Thyroid gland (tissue), 4 donors: ENCODE results near the gene BTNL3.

ENCODE experiments used
- CTCF ChIP-seq, 6 experiments: fragments of 200-600 bp in 3 of 6; fragments of 450-650 bp in 3 of 6; sonication (generic) in 3 of 6; IDR thresholded peaks; one replicate each; pipeline ENCODE4 v1.5.1; 2016 to 2019; ENCODE audit warnings: antibody characterized with exemption in 6 of 6, mild to moderate bottlenecking in 2 of 6, inconsistent platforms in 1 of 6, moderate library complexity in 1 of 6
- POLR2A ChIP-seq, 2 donors: fragments of 450-650 bp; IDR thresholded peaks; one replicate each; pipeline ENCODE4 v1.6.1; 2017; ENCODE audit warnings: antibody characterized with exemption in 2 of 2, mild to moderate bottlenecking in 2 of 2, moderate library complexity in 1 of 2

GRCh38 chr5:180977852-180978251, 10.8 kb upstream of the BTNL3 start:
- TF ChIP-seq CTCF (IDR thresholded peaks at IDR 0.05): no peak
- no peak for TF ChIP-seq POLR2A (IDR thresholded peaks at IDR 0.05)
